Stimulated activated CD4-positive, alpha-beta T cell treated with anti-CD3 and anti-CD28 coated beads, Interleukin-12 subunit alpha, Interleukin-12 subunit beta, amount 100 ng/mL, for 4 hours (primary cell): ENCODE measurements around the gene ACOT7.

Experiments
- DNase-seq: peaks from one replicate; pipeline ENCODE4 v3.0.0-alpha.2; 2020

ACOT7 gene

DNA sequence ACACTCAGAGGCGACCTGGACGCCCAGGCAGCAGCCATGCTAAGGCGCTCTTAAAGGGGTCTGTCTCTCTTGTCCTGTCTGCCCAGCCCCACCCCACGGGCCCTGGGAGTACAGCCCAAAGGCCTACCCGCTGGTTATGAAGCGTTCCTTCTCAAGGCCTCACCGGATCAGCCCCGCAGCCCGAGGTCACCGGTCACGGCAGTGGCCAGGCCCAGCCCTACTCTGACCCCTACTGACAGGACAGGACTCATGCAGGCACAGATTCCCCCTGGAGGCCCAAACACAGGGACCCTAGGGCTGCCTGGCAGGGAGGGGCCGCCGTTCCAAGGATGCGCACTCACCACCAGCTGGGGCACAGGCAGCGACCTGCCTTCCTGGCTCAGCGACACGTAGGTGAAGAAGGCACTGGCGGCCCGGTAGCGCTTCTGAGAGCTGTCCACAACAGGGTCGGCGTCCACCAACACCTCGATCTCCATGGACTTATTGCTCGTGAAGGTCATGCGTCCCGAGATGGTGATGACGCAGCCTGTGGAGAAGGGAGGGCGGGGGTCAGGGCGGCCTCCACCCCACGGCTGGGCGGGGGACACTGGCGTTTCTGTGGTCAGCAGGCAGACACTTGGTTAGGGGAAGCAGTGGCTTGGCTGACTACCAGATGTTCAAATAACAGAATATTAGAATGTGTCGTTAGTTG lies 112.7 kb downstream of the ACOT7 start:
- no peak for DNase-seq

DNA sequence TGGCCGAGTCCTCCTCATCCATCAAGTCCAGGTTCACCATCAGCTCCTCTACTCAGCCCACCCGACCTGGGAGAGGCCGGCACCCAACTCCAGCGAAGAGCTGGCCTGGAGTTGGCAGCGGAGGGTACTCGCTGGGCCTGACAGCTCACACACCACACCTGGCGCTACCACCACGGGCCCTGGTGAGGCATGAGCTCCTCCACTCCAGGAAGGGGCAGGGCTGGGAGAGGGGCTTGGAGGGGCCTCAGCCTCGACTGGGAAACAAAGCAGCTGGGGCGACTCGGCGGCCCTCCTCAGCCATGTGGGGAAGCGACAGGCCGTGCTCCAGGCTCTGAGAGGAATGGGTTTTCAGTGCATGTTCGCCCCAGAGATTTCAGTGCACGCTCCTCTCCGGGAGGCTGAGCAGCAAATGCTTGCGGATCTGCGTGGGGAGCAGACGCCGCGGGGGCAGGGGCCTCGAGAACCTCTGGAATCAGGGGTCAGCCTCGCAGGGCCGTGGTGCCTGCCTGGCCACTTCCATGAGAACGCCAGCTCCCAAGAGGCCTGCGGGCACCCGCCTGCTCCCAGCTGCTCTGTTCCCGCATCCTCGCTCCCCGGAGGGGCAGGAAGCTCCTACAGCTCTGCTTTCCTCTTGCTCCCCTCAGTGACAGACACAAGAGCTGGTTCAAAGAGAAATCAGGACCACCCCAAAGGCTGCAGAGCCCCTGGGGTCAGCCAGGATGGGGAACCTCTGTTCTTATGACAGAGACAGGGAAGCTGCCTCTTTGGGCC lies 113.8 kb downstream of the ACOT7 start:
- DNase-seq = no peak

DNA sequence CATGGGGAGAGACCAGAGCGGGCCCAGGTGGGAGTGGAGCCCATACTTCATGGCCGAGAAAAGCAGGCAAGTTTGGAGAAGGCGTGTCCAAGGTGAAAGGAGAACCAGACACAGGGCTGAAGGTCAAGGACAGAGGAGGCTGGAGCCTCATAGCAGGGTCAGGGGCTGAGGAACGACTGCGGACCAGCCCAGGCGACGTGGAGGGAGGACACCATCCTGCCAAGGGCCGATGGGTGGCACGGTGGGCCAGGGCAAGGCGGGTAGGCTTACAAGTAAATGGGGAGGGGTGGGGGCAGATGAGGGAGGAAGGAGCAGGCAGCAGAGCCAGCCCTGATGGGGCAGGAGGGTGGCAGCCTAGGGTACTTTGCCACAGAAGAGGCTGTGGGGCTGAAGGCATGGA lies 114.5 kb downstream of the ACOT7 start:
- no peak for DNase-seq

DNA sequence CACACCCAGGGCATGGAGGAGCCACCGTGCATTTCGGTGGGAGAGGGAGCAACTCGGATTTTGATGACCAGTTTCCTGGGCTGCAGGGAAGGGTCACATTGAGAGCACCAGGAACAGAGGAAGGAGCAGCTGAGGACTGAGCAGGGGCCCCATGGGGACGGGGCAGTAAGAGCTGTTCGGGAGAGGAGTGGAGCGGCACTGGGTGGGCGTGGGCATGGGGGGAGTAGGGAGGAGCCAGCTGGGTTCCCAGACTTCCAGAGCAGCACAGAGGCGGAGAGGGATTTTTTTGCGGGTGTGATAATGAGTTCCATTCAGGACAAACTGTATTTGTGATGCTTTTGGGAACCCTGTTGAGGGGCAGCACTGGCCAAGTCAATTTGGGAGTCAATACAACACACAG lies 115.3 kb downstream of the ACOT7 start:
- no peak for DNase-seq

DNA sequence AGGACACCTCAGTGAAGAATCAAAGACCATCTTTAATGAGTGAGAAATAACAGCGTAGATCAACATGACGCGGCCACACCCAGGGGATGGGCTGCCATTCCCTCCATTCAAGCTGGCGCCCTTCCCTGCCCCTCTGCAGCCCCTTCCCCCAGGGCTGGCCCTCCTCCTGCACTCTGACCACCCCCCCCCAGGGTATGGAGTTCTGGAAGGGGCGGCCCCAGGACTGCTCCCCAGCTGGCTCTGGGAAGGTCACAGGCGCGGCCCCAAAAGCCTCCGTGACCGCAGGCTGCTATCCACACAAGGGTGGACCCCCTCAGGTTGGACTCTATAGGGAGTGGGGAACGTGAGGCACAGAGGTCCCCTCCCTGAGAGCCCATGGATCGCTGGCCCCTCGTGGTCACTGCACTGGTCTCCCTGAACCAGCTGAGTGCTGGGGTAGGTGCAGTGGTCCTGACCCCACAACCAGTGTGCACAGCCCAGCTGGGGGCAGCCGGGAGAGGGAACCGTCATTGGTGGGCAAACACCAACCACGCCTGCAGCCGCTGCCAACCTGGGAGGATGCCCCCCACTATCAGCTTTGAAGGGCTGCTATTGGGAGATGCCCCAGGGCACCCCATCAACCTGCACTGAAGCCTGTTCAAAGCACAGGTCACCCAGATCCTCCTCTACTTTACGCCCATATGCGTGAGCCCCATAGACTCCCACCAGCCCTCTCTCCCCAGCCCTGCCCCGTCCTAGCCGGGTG lies 116.6 kb downstream of the ACOT7 start:
- no peak for DNase-seq

DNA sequence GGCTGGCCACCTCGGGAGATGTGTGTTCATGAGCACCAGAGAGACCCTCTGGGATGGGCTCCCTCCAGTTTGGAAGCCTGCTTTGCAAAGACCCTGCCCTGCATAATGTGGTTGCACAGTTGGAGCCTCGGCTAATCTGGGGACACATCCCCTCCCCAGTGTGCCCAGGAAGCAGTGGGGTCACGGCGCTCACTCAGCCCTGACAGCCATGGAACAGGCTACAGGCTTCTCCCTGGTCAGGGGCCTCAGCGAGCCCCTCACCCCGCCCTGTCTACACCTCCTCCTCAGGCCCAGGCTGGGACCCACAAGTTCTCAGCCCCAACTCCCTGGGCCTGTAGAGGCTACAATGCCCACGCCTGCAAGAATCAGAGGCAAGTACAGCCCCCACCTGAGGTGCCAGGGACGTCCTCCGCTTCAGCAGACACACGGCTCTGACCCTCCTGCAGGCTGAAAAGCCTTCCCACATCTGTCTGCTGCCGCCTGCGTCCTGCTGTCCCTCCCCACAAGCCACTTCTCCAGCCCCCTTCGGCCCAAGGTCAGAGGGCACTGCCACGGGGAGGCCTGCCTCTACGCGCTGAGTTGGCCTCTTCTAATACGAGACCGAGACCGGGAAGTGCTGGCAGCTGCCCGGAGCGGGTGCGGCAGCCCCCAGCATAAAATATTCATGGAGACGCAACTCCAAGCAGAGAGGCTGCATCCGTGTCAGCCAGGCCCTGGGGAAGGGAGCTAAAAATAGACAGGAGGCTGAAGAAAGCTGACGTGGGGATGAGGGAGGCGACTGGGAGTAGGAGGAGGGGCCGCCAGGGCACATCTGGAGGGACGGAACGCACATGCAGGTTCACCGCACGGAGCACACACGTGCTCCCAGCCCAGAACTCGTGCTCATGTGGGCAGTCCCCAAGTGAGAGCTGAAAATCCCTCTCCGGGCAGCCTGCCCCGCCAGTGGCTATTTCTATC lies 117.5 kb downstream of the ACOT7 start:
- DNase-seq = no peak

DNA sequence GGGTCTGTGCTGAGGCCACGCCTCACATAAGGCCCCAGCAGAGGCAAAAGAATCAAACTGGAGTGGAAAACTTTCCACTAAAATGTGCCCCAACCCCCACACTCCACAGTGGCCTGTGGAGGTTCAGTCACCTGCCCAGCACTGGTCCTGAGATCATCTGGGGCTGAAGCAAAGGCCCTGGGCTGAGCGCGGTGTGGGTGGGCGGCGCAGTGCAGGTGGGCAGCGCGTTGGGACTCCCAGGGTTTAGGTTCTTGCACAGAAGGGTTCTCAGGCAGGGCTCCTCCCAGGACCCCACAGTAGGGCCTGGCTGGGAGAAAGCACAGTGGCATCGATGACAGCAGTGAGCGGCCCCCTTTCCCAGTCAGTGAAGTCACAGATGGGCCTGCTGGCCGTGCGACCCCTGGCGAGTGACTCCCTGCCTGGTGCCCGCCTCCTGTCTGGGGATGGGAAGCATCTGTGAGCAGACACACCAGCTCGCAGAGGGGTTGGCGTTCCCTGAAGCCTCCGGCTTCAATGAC lies 118.9 kb downstream of the ACOT7 start:
- DNase-seq = no peak

DNA sequence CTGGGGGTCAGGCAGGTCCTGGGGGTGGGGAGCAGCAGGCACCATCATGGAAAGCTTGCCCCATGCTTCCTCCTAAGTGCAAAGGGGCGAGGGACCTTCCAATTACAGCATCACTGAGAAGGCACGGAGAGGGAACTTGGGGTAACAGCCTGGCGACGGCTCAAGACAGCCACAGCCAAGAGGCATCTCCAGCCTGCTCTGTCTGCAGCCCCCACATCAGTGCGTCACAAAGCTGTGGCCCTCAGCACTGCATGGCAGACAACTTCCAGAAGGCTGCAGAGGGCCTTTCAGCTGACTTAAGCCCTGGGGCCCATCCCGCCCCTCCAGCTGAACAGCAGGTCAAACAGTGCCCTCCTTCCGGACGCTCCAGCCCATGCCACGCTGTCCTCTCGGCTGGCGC lies 119.5 kb downstream of the ACOT7 start:
- no peak for DNase-seq

DNA sequence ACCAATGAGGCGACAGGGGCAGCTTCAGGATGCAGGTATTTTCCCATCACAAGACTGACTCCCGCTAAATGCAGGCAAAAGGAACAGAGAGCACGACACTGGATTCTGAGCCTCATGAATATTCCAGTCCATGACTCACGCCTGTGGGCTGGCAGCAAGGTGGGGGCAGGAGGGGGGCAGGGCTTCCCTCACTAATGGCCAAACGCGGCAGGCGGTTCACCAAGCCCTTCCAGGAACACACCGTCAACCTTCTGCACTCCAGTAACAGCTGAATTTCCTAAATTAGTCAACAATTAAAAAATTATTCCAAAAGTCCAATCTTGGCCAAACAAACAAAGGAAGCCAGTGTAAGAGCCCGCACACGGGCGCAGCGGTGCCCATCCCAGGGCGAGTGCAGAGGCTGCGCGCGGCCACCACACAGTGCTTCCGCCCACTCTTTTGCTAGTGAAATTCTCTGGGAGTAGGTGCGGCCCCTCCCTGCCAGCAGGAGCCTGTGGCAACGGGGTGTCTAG lies 120.1 kb downstream of the ACOT7 start:
- DNase-seq = no peak

DNA sequence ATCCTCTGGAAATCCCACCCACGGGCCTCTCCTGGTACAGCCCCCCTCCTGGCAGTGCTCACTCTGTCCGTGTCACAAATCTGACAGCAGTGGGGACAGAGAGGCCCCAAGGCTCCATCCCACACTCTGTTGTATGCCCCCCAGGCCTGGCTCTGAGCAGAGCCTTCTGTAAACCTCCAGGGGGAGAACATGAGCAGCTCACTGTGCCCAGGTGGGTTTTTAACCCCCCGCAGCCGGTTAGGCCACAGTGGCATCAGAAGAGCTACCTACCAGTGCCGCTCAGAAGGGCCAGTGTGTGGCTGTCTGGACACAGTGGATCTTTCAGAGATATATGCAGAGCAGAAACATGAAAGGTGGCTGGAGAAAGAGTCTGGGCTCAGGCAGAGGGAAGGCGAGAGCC lies 120.7 kb downstream of the ACOT7 start:
- no peak for DNase-seq

DNA sequence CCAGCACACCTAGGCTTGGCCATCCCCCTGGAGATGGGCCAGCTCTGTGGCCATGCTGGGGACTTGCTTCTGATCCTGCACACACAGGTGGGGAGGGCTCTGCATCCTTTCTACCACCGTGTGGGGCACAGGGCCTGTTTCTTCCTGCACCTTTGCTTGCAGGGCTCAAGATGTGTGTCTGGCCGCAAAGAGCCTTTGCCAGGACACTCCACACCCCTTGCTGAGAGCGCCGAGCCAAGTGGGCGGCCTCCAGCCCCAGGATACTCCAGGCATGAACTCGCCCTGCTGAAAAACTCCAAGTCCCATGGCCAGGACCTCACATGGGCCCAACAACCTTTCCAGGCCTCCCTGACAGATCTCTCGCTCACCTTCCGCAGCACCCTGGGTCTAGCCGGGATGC lies 121.1 kb downstream of the ACOT7 start:
- no peak for DNase-seq

DNA sequence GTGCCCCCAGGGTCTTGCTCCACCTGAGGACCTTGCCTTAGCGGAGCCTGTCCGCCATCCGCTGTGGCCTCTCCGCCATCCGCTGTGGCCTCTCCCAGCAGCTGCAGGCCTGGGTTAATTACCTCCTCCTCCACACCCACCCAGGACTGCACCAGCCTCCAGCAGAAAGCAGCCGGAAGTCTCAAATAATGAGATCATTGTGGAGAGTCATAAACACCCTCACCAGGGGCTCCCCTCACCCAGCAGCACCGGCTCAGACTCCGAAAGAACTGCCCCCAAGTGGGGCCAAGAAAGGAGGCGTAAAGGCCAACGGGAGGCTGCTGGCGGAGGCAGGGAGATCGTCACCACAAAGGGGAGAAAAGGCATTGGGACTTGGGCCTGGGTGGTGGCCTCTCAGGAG lies 122.0 kb downstream of the ACOT7 start:
- DNase-seq = no peak

DNA sequence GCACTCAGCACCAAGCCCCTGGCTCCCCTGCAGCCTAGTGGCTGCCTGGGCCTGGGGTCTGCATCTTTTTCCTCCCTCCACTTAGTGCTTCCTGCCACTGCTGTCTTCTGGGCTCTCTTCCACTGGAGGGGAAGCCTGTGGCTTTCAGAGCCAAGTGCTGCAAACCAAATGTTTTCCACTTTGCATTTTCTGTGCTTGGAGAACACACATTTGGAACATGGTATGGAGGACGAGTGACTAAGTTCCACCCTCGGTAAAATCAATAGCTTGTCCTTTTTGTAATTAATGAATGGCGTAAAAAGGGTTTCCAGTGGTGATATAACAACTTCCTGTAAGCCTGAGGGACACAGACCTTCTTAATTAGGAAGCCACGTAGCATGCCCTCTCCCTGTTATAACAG lies 122.6 kb downstream of the ACOT7 start:
- no peak for DNase-seq

DNA sequence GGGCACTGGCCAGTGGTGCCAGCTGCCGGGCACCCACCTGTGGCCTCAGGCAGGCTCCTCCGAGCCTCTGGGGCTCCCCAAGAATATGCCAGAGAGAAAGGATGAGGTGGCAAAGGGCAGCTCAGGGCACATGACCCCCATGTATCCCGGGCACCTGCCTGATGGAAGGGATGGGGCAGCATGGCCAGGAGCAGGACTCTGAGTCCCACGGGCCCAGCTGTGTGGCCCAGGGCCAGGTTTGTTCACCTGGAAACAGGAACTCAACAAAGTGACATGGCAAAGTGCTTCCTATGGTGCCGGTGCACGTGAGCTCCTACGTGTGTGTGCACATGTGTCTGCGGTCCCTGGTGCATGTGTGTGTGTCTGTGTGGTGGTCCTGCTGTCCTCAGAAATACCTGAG lies 123.2 kb downstream of the ACOT7 start:
- no peak for DNase-seq

DNA sequence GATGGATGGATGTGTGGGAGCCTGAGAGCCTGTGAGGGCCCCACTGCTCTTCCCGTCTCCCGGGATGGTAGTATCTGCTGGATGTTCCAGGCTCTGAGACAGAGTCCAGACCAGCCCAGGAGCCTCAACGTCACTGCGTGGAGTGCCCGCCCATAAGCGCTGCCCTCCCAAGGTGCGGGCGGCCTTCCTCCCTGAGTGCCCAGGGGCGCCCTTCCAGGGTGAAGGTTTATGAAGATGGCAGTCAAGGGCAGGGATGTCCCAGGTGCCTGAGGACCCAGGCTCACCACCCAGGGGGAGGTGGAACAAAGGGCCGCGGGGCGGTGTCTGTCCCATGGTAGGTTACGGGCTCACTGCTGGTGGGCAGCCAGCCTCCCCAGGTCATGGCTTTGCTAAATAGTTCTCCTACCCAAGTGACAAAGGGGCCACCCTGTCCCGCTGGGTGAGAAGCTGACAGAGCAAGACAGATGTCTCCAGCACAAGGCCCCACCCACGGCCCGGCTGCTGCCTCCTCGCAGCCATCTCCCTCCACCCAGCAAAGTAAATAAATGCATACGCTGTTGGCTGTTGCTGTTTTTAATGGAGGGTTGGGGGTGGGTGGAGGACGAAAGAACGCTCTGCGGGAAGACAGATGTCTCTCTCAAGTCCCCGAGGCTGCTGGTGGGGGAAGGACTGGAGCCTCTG lies 123.7 kb downstream of the ACOT7 start:
- DNase-seq = no peak

DNA sequence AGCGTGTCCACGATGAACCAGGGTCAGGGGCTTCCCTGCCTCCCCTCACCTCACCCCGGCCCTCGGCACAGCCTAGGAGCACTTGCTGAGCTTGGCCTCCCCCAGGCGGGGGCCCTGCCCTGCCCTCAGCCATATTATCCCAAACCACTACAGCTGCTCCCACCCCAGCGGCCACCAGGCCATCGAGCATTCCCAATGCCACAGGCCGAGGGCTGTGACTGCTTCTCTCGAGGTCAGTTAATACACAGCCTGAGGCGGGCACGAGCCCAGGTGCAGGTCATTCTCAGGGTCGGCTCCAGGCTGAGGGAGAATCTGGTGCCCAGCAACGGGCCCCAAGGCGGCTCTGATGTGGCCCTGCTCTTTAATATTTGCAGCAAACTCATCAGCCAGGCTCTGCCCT lies 124.3 kb downstream of the ACOT7 start:
- no peak for DNase-seq

DNA sequence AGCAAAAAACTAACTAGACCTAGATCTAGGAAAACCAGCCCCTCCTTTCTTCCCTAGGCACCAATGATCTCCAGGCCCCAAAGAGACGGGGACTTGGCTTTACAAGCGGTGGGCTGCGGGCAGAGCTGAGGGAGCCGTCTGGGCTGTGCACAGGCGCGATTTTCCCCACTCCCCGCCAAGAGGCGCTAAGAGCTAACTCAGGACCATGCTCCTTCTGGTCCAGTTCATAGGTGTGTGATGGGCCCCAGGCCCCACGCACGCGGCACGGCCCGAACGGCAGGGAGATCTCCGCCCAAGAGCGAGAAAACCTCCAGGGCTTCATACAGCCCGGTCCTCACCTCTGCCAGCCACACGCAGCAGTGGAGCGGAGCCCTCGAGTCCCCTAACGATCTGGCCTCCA lies 125.2 kb downstream of the ACOT7 start:
- DNase-seq = no peak

DNA sequence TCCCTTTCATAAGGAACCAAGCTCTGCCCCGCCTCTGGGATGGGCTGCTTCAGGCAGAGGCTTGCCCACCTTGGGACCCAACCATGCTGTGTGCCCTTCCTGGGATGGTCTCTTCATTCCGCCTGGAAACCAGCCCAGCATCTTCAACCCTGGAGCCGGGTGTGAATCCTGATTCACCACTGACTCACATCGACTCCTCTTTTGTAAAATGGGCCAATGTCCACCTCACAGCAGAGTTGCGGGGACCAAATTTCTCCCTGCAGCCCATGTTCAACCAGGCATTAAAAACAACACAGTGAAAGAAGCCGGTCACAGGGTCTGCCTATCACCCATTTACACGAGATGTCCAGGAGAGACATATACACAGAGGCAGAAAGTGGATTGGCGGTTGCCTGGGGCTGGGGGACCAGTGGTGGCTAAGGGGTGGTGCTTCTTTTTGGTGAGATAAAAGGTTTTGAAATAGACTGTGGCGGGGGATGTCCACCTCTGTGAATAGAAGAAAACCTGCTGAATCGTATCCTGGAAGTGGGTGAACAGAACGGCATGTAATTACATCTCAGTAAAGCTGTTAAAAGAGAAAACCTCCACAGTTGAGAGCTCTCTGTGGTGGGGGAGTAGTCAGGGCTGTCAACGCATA lies 125.8 kb downstream of the ACOT7 start:
- DNase-seq = no peak

DNA sequence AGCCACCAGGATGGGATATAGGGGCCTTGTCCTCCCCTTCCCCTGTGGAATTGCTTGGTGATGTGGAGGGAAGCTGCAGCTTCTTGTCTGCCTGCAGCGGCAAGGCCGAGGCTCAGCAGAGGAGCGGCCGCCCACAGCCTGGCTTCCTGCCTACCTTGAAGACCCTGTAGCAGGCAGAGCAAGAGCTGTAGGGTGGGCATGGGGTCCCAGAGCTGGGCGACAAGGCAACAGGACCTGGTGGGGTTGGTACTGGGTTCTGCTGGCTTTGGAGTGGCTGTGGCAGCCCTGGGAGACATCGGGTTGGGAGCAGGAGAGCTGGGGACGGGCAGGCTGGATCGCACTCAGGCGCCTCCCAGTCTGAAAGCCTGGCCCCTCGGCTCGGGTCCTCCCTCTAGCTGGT lies 126.9 kb downstream of the ACOT7 start:
- no peak for DNase-seq

DNA sequence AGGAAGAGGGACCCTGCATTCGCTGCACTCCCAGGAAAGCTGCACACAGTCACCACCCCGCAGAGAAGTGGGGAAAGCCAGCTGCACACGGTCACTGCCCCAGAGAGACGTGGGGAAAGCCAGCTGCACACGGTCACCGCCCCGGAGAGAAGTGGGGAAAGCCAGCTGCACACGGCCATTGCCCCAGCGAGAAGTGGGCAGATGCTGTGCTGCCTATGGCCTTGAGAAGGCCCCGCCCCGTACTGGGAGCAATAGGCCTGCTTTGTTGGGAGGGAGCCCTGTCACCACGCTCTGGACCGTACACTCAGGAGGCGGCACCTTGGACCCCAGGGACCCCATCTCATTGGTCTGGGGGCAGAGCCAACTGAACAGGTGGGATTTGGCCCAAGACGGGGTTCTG lies 128.4 kb downstream of the ACOT7 start:
- DNase-seq = no peak

DNA sequence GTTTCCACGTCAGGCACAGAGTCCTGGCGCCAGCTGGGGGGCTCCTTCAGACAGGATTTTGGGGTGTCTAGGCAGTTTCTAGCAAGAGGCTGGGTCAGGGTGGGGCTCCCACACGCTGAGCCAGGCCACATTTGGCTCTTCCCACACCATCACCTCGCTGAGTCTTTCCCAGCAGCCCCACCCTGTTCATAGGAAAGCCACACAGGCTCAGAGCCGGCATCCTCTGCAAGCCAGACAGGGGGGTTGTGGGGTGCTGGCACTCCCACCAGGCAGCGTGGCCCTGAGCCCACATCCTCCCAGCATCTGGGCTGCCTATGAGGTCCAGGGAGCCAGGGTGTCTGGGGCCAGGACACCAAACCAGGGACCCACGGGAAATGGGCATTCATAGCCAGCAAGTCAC lies 129.9 kb downstream of the ACOT7 start:
- no peak for DNase-seq
